Erythroblast (primary cell): ENCODE results near the gene SLC25A26.

Source experiments
- DNase-seq, 2 experiments: peaks; one replicate each; lab custom pipeline; 2025; lab: John Stamatoyannopoulos, UW
- GATA1 ChIP-seq: IDR thresholded peaks from 2 replicates; pipeline ENCODE4 v1.6.1; 2011; ENCODE audit warnings: low read depth, mild to moderate bottlenecking, control low read depth, low read length, moderate library complexity
- POLR2A ChIP-seq: IDR thresholded peaks from 2 replicates; pipeline ENCODE4 v1.6.1; 2011; ENCODE audit warnings: mild to moderate bottlenecking, low read length

SLC25A26 gene

GRCh38 chr3:66425032-66425431 lies 204.2 kb downstream of the SLC25A26 start:
- no peak for DNase-seq
- no peak for TF ChIP-seq POLR2A
- TF ChIP-seq GATA1 = no peak

- DNase-seq = no peak
- TF ChIP-seq GATA1 (no peak), POLR2A (no peak)
Observed at GRCh38 chr3:66425576-66426114, 204.8 kb downstream of the SLC25A26 start.

- DNase-seq = no peak
- no peak for TF ChIP-seq GATA1
- TF ChIP-seq POLR2A = no peak
Observed at GRCh38 chr3:66426135-66426534, 205.3 kb downstream of the SLC25A26 start.

GRCh38 chr3:66427352-66427751 lies 206.6 kb downstream of the SLC25A26 start:
- no peak for DNase-seq
- TF ChIP-seq POLR2A (no peak), GATA1 (no peak)

DNA sequence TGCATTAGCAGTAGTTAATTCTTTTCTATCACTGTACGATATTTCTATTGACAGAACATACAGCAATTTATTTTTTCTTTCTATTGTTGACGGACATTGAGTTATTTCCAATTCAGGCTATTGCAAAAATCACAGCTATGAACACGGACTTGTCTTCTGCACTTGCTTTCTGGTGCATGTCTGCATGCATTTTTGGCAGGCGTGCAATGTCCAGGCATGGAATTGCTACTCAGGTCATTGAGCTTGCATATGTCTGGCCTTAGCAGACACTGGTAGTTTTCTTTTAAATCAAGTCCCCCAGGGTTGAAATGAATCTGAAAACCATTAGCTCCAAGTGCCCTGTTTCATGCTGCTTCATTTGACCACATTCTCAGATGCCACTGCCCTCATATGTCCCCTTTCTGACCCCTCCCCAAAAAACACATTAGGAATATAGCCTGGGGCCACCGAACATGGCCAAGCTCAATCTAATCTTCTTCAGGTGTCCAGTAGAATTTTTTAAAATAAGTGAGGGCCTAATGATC lies 207.2 kb downstream of the SLC25A26 start:
- no peak for DNase-seq

More for the DNA sequence above, 207.2 kb downstream of the SLC25A26 start:
- no peak for TF ChIP-seq POLR2A
- no peak for TF ChIP-seq GATA1
